SH-SY5Y (cell line): ENCODE data around the gene PALD1.
A peak's percentile ranks its signal among the peaks of the same experiment; 100 is the strongest.

Experiments
- GATA2 ChIP-seq: IDR thresholded peaks from 2 replicates; pipeline ENCODE4 v1.6.1; 2011; ENCODE audit warnings: mild to moderate bottlenecking, low read depth, low read length
- GATA3 ChIP-seq: IDR thresholded peaks from 2 replicates; pipeline ENCODE4 v1.6.1; 2011; ENCODE audit warnings: low read depth, mild to moderate bottlenecking, low read length, moderate library complexity

PALD1 gene

GRCh38 chr10:70442332-70442988, 36.1 kb upstream of the PALD1 start:
- no peak for TF ChIP-seq GATA3
- TF ChIP-seq GATA2, result no peak

- TF ChIP-seq GATA2 (no peak), GATA3 (no peak)
These were observed 33.8 kb upstream of the PALD1 start for GRCh38 chr10:70444744-70445143.

- TF ChIP-seq GATA3, result no peak
- TF ChIP-seq GATA2, result no peak
These were observed 32.6 kb upstream of the PALD1 start for GRCh38 chr10:70445718-70446657.

GRCh38 chr10:70448236-70448635, 30.3 kb upstream of the PALD1 start:
- TF ChIP-seq GATA3 (no peak), GATA2 (no peak)

GRCh38 chr10:70455213-70455630, 23.3 kb upstream of the PALD1 start:
- no peak for TF ChIP-seq GATA3
- no peak for TF ChIP-seq GATA2

GRCh38 chr10:70456164-70456563, 22.4 kb upstream of the PALD1 start:
- TF ChIP-seq GATA2 (no peak), GATA3 (no peak)

- TF ChIP-seq GATA2, result no peak
- no peak for TF ChIP-seq GATA3
These were observed 20.7 kb upstream of the PALD1 start for GRCh38 chr10:70457759-70458305.

GRCh38 chr10:70458329-70459060, 20.1 kb upstream of the PALD1 start:
- TF ChIP-seq GATA2, result no peak
- TF ChIP-seq GATA3, result no peak

- TF ChIP-seq GATA3 (no peak), GATA2 (no peak)
These were observed 19.4 kb upstream of the PALD1 start for GRCh38 chr10:70459061-70459773.

- TF ChIP-seq GATA2, result no peak
- no peak for TF ChIP-seq GATA3
These were observed 18.6 kb upstream of the PALD1 start for GRCh38 chr10:70459774-70460490.

- TF ChIP-seq GATA3 (no peak), GATA2 (peak; percentile 80)
These were observed 16.9 kb upstream of the PALD1 start for GRCh38 chr10:70461397-70462348.

- TF ChIP-seq GATA2 (no peak), GATA3 (no peak)
These were observed 16.1 kb upstream of the PALD1 start for GRCh38 chr10:70462349-70462984.
